ENCODE data around the gene PARVB. TPM values are rescaled to one million over a fixed set of nuclear protein-coding genes. Genes with fewer than 3 reads are reported as not detected.

Gene PARVB
- total and polyA plus RNA-seq, 10 of the 15 experiments (the other 5 are each of a cell fraction or from before 2014, with no cell fraction given) = 5.2 to 264 (median 76.0) TPM

GRCh38 chr22:44025171-44026065, 1.3 kb downstream of the PARVB start (continued):
- TF ChIP-seq ZNF384 (IDR thresholded peaks at IDR 0.05; ENCODE audit: borderline replicate concordance, low read depth, low read length) (no peak), ATF7 (IDR thresholded peaks at IDR 0.05; ENCODE audit: low read depth) (peak; percentile 99), FOS (IDR thresholded peaks at IDR 0.05; ENCODE audit: borderline replicate concordance, extremely low read depth, insufficient read length) (no peak), ETV6 (conservative IDR thresholded peaks at IDR 0.05 in 1 of 2, IDR thresholded peaks at IDR 0.05 in 1 of 2; ENCODE audit: borderline replicate concordance in 1 of 2, low read depth in 1 of 2) (peak in 1 of 2 experiments; percentile 58; a peak in 2 of 4 replicates), HDAC2 (IDR thresholded peaks at IDR 0.05) (no peak), POLR2AphosphoS5 (IDR thresholded peaks at IDR 0.05; ENCODE audit: low read length) (peak; percentile 92), IKZF1 (conservative IDR thresholded peaks at IDR 0.05) (peak; percentile 99), LARP7 (IDR thresholded peaks at IDR 0.05) (peak; percentile 66; the same call in 1 of the 2 replicates), YY1 (IDR thresholded peaks at IDR 0.05; ENCODE audit: low read depth, low read length) (peak; percentile 86), ZNF687 (IDR thresholded peaks at IDR 0.05) (peak; percentile 84), JUNB (IDR thresholded peaks at IDR 0.05) (peak; percentile 54), ZBTB40 (IDR thresholded peaks at IDR 0.05; ENCODE audit: borderline replicate concordance) (no peak; the same call in 1 of the 2 replicates), SP1 (IDR thresholded peaks at IDR 0.05; ENCODE audit: low read depth, low read length) (no peak), ELK1 (IDR thresholded peaks at IDR 0.05; ENCODE audit: low read depth, low read length) (no peak), USF1 (IDR thresholded peaks at IDR 0.05; ENCODE audit: borderline replicate concordance, extremely low read length, insufficient read depth, low read depth, low read length) (no peak), CBX3 (IDR thresholded peaks at IDR 0.05; ENCODE audit: borderline replicate concordance, low read depth) (no peak), TAF1 (IDR thresholded peaks at IDR 0.05; ENCODE audit: borderline replicate concordance, low read depth, low read length) (peak; percentile 73), YBX1 (IDR thresholded peaks at IDR 0.05) (no peak), NR2C1 (IDR thresholded peaks at IDR 0.05) (no peak)

Data from GM12878 (cell line).